Nephron progenitor cell (in vitro differentiated cells): ENCODE measurements around the gene MMP11.

Source experiments
- DNase-seq: peaks from one replicate; pipeline ENCODE4 v3.0.0; 2021
- H3K27ac Mint-ChIP-seq: 2 replicates; pipeline ENCODE4 v1.8.0; 2021; ENCODE audit warnings: mild to moderate bottlenecking, moderate library complexity, mixed read lengths
- H3K27me3 Mint-ChIP-seq: 2 replicates; pipeline ENCODE4 v1.8.0; 2021; ENCODE audit warnings: mild to moderate bottlenecking, low read depth, mixed read lengths; ENCODE audit not compliant: poor library complexity
- H3K36me3 Mint-ChIP-seq: 2 replicates; pipeline ENCODE4 v1.8.0; 2021; ENCODE audit warnings: low read depth, mixed read lengths
- H3K4me1 Mint-ChIP-seq: 2 replicates; pipeline ENCODE4 v1.8.0; 2021; ENCODE audit warnings: mixed read lengths
- H3K4me3 Mint-ChIP-seq: 2 replicates; pipeline ENCODE4 v1.8.0; 2021; ENCODE audit warnings: mild to moderate bottlenecking, moderate library complexity, mixed read lengths
- H3K9me3 Mint-ChIP-seq: 2 replicates; pipeline ENCODE4 v1.8.0; 2021; ENCODE audit warnings: mild to moderate bottlenecking, moderate library complexity, mixed read lengths
- CTCF ChIP-seq: fragments of 200-600 bp; sonication (generic); IDR thresholded peaks from 2 replicates; pipeline ENCODE4 v1.5.0; 2021; ENCODE audit warnings: antibody characterized with exemption

The MMP11 gene

GRCh38 chr22:23769321-23769965 lies 3.2 kb upstream of the MMP11 start:
- Mint-ChIP-seq H3K36me3 (no peaks in the 10 kb centered on the region), H3K27ac (no peak overlapping the region), H3K9me3 (no peaks in the 10 kb centered on the region), H3K4me3 (peak overlapping the region; percentile 88), H3K27me3 (peaks cover 13% of the 10 kb centered on the region), H3K4me1 (peaks cover 45% of the 10 kb centered on the region)
- no peak for TF ChIP-seq CTCF
- no peak for DNase-seq

- peak overlapping the region; percentile 71 for H3K4me3 Mint-ChIP-seq
Measured at GRCh38 chr22:23772315-23772648, 367 bp upstream of the MMP11 start.

GRCh38 chr22:23773483-23774113 lies 949 bp downstream of the MMP11 start:
- peaks cover 46% of the 10 kb centered on the region for H3K4me1 Mint-ChIP-seq
- no peaks in the 10 kb centered on the region for H3K9me3 Mint-ChIP-seq
- no peaks in the 10 kb centered on the region for H3K36me3 Mint-ChIP-seq
- no peak for DNase-seq
- H3K27ac Mint-ChIP-seq: no peak overlapping the region
- peak overlapping the region; percentile 73 for H3K4me3 Mint-ChIP-seq
- TF ChIP-seq CTCF: no peak
- peaks cover 13% of the 10 kb centered on the region for H3K27me3 Mint-ChIP-seq

More at GRCh38 chr22:23772315-23772648, 367 bp upstream of the MMP11 start:
- peaks cover 46% of the 10 kb centered on the region for H3K4me1 Mint-ChIP-seq
- no peaks in the 10 kb centered on the region for H3K9me3 Mint-ChIP-seq
- no peaks in the 10 kb centered on the region for H3K36me3 Mint-ChIP-seq
- H3K27me3 Mint-ChIP-seq: peaks cover 13% of the 10 kb centered on the region
- no peak for TF ChIP-seq CTCF
- DNase-seq: no peak
- H3K27ac Mint-ChIP-seq: no peak overlapping the region

- Mint-ChIP-seq H3K4me3 (peak overlapping the region; percentile 72), H3K27me3 (peaks cover 13% of the 10 kb centered on the region), H3K9me3 (no peaks in the 10 kb centered on the region), H3K27ac (no peak overlapping the region), H3K36me3 (no peaks in the 10 kb centered on the region), H3K4me1 (peaks cover 40% of the 10 kb centered on the region)
- TF ChIP-seq CTCF: no peak
- DNase-seq: no peak
Measured at GRCh38 chr22:23774114-23774921, 1.7 kb downstream of the MMP11 start.

- peaks cover 37% of the 10 kb centered on the region for H3K4me1 Mint-ChIP-seq
- DNase-seq: no peak
- no peak overlapping the region for H3K27ac Mint-ChIP-seq
- H3K27me3 Mint-ChIP-seq: peaks cover 7% of the 10 kb centered on the region
- no peaks in the 10 kb centered on the region for H3K36me3 Mint-ChIP-seq
- no peak for TF ChIP-seq CTCF
- H3K4me3 Mint-ChIP-seq: peak overlapping the region; percentile 72
- no peaks in the 10 kb centered on the region for H3K9me3 Mint-ChIP-seq
Measured at GRCh38 chr22:23774922-23775436, 2.3 kb downstream of the MMP11 start.
